Endothelial cell of umbilical vein (primary cell): Measurements from ENCODE around the gene LRRC37B.

Source experiments
- EZH2 ChIP-seq: IDR thresholded peaks from 2 replicates; pipeline ENCODE4 v1.6.1; 2012; ENCODE audit warnings: borderline replicate concordance, low read depth, mild to moderate bottlenecking, moderate library complexity, low read length, inconsistent platforms; ENCODE audit not compliant: severe bottlenecking
- FOS ChIP-seq: IDR thresholded peaks from 2 replicates; pipeline ENCODE4 v1.6.1; 2011; ENCODE audit warnings: mild to moderate bottlenecking, low read length, moderate library complexity, borderline replicate concordance; ENCODE audit not compliant: insufficient read depth
- JUN ChIP-seq: IDR thresholded peaks from 2 replicates; pipeline ENCODE4 v1.6.1; 2011; ENCODE audit warnings: borderline replicate concordance, low read depth; ENCODE audit not compliant: insufficient read length, insufficient read depth
- POLR2A ChIP-seq: IDR thresholded peaks from 2 replicates; pipeline ENCODE4 v1.6.1; 2012; ENCODE audit warnings: low read depth, mild to moderate bottlenecking, control low read depth, low read length
- TF ChIP-seq, protein P1 (sequence below), 2 donors: IDR thresholded peaks; 1 replicate in 1 of 2; 2 replicates in 1 of 2; pipeline ENCODE4 v1.5.1; 2011; ENCODE audit warnings: low read length in 2 of 2, mild to moderate bottlenecking in 2 of 2, moderate library complexity in 2 of 2, control low read depth in 1 of 2, inconsistent platforms in 1 of 2, low read depth in 1 of 2; ENCODE audit not compliant: insufficient read depth in 1 of 2; ENCODE audit errors: extremely low read depth in 1 of 2
- TF ChIP-seq, protein P2 (sequence below): IDR thresholded peaks from 2 replicates; pipeline ENCODE4 v1.6.1; 2011; ENCODE audit not compliant: insufficient read depth, insufficient read length

DNA sequence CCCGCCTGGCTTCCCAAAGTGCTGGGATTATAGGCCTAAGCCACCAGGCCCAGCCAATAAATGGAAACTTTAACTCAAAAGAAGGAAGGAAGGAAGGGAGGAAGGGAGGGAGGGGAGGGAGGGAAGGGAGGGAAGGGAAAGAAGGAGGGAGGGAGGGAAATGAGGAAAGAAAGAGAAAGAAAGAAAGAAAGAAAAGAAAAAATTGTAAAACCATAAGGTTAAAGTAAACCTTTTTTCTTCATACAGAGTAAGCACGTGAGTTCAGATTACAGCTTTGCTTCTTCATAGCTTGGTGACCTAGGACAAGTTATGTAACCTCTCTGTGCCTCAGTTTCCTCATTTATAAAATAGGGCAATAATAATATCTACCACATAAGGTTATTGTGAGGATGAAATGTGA is 26.0 kb downstream of the LRRC37B start:
- TF ChIP-seq, protein P1, sequence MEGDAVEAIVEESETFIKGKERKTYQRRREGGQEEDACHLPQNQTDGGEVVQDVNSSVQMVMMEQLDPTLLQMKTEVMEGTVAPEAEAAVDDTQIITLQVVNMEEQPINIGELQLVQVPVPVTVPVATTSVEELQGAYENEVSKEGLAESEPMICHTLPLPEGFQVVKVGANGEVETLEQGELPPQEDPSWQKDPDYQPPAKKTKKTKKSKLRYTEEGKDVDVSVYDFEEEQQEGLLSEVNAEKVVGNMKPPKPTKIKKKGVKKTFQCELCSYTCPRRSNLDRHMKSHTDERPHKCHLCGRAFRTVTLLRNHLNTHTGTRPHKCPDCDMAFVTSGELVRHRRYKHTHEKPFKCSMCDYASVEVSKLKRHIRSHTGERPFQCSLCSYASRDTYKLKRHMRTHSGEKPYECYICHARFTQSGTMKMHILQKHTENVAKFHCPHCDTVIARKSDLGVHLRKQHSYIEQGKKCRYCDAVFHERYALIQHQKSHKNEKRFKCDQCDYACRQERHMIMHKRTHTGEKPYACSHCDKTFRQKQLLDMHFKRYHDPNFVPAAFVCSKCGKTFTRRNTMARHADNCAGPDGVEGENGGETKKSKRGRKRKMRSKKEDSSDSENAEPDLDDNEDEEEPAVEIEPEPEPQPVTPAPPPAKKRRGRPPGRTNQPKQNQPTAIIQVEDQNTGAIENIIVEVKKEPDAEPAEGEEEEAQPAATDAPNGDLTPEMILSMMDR (IDR thresholded peaks at IDR 0.05; ENCODE audit: extremely low read depth in 1 of 2, insufficient read depth in 1 of 2, low read depth in 1 of 2, low read length in 2 of 2) = no peak
- TF ChIP-seq, protein P2, sequence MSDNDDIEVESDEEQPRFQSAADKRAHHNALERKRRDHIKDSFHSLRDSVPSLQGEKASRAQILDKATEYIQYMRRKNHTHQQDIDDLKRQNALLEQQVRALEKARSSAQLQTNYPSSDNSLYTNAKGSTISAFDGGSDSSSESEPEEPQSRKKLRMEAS = no peak
- no peak for TF ChIP-seq EZH2
- no peak for TF ChIP-seq JUN
- TF ChIP-seq POLR2A = no peak
- TF ChIP-seq FOS = no peak
